ENCODE results near the gene QSOX2. TPM values are rescaled to one million over a fixed set of nuclear protein-coding genes. Genes with fewer than 3 reads are reported as not detected.

QSOX2 gene
- total RNA-seq, 1 donor from 2014 or later, result 27.9 TPM

DNA sequence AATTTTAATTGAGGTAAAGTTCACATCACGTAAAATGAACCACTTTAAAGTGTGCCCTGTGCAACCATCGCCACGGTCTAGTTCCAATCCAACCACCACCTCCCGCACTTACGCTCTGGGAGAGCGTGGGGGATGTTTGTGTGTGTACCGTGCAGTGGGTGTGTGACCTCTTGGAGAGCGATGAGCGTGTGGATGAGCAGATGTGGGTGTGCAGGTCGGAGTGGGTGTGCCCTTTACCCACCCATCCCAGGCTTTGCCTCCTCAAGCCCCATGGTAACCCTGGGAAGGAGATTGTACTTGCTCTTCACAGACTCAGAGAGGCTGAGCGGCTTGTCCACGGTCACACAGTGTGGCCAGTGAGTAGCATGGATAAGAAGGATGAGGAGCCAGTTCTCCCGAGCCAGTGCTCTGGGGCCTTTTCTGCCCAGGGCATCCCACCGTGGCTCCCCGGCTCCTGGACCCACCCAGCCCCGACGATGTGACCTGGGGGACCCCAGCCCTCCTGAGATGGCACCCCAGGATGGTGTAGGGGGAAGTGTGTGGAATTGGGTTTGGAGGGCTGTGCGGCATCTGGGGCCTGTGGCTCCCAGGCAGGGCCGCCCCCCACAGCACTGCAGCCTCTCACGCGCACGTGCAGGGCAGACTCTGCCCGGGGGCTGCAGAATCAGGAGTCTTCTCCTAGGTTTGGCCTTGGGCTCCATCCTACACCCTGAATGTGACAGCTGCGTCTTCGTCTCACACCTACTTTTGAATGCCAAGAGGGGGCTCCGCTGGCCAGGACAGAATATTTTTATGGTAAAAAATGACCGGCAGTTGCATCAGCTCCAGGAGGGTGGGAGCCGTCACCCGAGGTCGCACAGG lies 54.3 kb downstream of the QSOX2 start:
- intact Hi-C loops (cut with micrococcal nuclease), result no loop called here
- Mint-ChIP-seq H3K36me3 (ENCODE audit: low read depth) (no peaks in the 10 kb centered on the region), H3K27ac (no peak overlapping the region), H3K4me3 (no peak overlapping the region), H3K27me3 (ENCODE audit: insufficient read depth) (peaks cover 40% of the 10 kb centered on the region), H3K9me3 (no peaks in the 10 kb centered on the region), H3K4me1 (ENCODE audit: low read depth) (no peaks in the 10 kb centered on the region)
- DNase-seq (ENCODE audit: low spot score), result no peak

DNA sequence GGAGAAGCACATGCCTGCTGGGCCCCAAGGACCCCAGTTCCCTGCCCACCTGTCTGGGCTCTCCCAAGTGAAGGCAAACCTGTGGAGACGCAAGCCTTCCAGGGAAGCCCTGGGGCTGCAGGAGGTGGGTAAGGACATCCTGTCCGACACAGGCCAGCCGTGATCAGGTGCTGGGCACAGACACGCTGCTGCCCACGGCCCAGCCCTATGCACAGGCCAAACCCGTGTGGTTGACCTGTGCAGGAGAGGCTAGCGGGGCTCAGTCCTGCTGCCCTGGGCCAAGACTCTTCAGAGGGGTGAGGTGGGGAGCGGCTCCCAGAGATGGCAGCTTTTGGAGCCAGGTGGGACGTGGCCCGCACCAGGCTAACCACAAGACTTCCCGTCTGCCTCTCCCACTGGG lies 55.0 kb downstream of the QSOX2 start:
- intact Hi-C loops (cut with micrococcal nuclease), result no loop called here
- H3K36me3 Mint-ChIP-seq (ENCODE audit: low read depth), result no peaks in the 10 kb centered on the region
- no peak overlapping the region for H3K27ac Mint-ChIP-seq
- H3K4me3 Mint-ChIP-seq, result no peak overlapping the region
- H3K27me3 Mint-ChIP-seq (ENCODE audit: insufficient read depth), result peaks cover 33% of the 10 kb centered on the region
- H3K9me3 Mint-ChIP-seq, result no peaks in the 10 kb centered on the region
- DNase-seq (ENCODE audit: low spot score), result no peak
- H3K4me1 Mint-ChIP-seq (ENCODE audit: low read depth), result no peaks in the 10 kb centered on the region

DNA sequence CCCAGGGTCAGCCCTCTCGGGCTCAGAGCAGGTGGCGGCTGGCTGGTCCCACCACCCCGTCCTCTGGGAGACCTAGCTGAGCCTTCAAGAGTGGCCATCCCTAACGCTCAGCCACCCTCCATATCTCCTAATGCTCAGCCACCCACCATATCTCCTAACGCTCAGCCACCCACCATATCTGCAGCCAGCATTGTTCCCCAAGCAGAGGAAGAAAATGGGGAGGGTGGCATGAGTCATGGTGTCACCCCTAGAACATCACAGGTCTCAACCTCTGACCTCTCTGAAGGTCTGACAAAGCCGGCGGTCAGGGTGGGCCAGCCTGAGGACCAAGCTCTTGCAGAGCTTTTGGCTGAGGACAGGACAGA lies 55.4 kb downstream of the QSOX2 start:
- Mint-ChIP-seq H3K9me3 (no peaks in the 10 kb centered on the region), H3K4me1 (ENCODE audit: low read depth) (no peaks in the 10 kb centered on the region), H3K27ac (no peak overlapping the region), H3K4me3 (no peak overlapping the region), H3K27me3 (ENCODE audit: insufficient read depth) (peaks cover 31% of the 10 kb centered on the region), H3K36me3 (ENCODE audit: low read depth) (no peaks in the 10 kb centered on the region)
- intact Hi-C loops (cut with micrococcal nuclease), result no loop called here
- DNase-seq (ENCODE audit: low spot score), result no peak

DNA sequence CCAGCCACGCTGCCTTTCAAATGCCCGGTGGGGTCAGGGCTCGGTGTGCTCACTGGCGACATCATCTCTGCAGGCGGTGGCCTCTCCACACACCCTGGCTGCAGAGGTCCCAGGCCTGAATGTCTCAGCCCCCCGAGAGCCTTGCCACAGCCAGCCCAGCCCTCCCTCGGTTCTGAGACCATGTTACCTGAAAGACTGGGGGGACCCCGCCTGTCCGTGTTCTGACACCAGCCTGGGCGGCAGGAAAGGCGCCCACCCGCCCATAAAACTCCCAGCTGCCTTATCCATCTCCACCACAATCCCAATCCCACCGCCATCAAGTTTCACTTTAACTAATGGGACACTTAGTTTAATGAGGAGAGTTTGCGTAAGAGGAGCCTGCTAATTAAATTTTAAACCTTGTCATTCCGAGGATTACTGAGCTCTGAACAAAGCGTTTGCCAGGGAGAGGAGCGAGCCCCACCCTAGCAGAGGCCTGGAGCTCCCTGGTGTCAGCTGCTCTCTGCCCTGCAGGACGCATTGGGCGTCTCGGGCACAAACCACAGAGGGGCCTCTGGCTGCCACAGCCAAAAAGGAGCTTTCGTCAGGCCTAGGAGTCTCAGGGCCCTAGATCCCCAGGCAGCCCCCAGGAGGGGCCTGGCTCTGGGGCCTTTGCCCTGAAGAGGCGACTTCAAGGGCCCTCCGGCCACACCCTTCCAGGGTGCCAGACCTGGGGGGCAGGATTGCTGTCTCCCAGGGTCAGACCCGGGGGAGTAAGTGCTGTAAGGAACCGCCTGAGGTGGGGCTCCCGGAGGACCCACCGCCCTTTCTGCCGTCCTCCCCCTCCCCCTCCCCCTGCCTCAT lies 56.0 kb downstream of the QSOX2 start:
- DNase-seq (ENCODE audit: low spot score), result no peak
- H3K27me3 Mint-ChIP-seq (ENCODE audit: insufficient read depth), result peaks cover 28% of the 10 kb centered on the region
- intact Hi-C loops (cut with micrococcal nuclease), result no loop called here
- H3K4me1 Mint-ChIP-seq (ENCODE audit: low read depth), result no peaks in the 10 kb centered on the region
- no peak overlapping the region for H3K4me3 Mint-ChIP-seq
- H3K36me3 Mint-ChIP-seq (ENCODE audit: low read depth), result no peaks in the 10 kb centered on the region
- H3K27ac Mint-ChIP-seq, result no peak overlapping the region
- H3K9me3 Mint-ChIP-seq, result no peaks in the 10 kb centered on the region

DNA sequence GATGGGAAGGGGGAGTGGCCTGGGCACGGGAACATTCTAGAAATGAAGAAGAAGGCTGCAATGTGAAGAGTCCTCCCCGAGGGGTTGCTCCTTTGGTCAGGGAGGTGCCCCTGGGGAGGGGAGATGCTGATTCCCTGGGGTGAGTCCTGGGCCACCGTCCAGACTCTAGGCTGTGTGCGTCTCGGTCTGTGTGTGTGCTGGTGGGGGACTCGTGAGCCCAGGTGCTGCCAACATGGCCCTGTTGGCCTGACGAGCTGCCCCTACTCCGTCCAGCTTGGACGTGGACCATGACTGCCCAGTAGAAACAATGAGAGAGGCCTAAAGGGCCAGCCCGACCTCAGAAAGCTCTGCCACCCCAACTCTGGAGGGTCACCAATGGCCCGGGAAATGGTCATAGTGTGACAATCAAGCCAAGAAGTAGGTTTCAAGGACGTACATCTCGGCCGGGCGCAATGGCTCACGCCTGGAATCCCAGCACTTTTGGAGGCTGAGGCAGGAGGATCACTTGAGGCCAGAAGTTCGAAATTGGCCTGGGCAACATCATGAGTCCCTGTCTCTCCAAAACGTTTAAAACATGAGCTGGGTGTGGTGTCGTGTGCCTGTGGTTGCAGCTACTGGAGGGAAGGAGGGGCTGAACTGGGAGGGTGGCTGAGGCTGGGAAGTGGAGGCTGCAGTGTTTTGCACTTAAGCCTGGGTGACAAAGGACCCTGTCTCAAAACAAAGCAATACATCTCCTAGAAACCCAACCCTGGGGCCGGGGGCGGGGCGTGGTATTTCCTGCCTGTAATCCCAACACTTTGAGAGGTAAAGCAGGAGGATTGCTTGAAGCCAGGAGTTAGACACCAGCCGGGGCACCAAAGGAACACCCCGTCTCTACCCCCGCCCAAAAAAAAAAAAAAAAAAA lies 57.7 kb downstream of the QSOX2 start:
- H3K27me3 Mint-ChIP-seq (ENCODE audit: insufficient read depth), result peaks cover 28% of the 10 kb centered on the region
- H3K4me1 Mint-ChIP-seq (ENCODE audit: low read depth), result no peaks in the 10 kb centered on the region
- no peaks in the 10 kb centered on the region for H3K9me3 Mint-ChIP-seq
- H3K27ac Mint-ChIP-seq, result no peak overlapping the region
- no peaks in the 10 kb centered on the region for H3K36me3 Mint-ChIP-seq (ENCODE audit: low read depth)
- no peak for DNase-seq (ENCODE audit: low spot score)
- no peak overlapping the region for H3K4me3 Mint-ChIP-seq
- intact Hi-C loops (cut with micrococcal nuclease), result no loop called here

DNA sequence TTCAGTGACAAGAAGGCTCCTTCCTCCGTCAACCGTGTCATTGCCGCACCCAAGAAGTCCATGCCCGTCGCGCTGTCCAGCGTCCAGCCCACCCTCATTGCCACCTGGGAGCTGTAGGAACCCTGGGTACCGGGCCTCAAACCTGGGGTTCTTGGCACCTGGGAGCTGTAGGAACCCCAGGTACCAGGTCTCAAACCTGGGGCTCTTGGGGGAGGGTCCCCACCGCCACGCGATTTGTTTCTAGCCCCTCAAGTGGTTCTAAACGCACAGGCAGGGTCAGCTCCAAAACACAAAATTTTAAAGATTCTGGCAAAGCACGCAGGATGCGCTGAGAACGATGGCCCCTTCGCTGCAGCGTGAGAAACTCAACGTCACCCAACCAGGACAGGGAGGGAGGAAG lies 58.4 kb downstream of the QSOX2 start:
- H3K36me3 Mint-ChIP-seq (ENCODE audit: low read depth), result no peaks in the 10 kb centered on the region
- H3K27ac Mint-ChIP-seq, result no peak overlapping the region
- no peaks in the 10 kb centered on the region for H3K9me3 Mint-ChIP-seq
- no peaks in the 10 kb centered on the region for H3K4me1 Mint-ChIP-seq (ENCODE audit: low read depth)
- peaks cover 24% of the 10 kb centered on the region for H3K27me3 Mint-ChIP-seq (ENCODE audit: insufficient read depth)
- H3K4me3 Mint-ChIP-seq, result no peak overlapping the region
- intact Hi-C loops (cut with micrococcal nuclease), result no loop called here
- DNase-seq (ENCODE audit: low spot score), result no peak

DNA sequence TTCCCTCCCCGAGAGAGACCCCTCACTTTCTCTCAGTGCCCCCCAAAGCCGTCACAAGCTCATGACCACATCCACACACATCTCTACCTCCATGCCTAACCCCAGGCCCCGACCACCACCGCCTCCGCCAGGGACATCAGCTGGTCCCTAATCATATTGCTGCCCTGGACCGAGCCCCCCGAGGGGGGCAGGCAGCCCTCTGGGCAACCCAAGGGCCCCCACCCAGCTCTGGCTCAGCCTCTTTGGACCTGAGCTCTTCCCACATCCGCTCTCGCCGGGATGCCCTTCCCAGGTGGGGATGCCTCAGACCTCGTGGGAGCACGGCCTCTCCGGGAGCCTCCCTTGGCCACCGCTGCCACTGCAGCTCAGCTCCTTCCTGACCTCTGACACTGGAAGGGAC lies 59.2 kb downstream of the QSOX2 start:
- no peaks in the 10 kb centered on the region for H3K36me3 Mint-ChIP-seq (ENCODE audit: low read depth)
- H3K27me3 Mint-ChIP-seq (ENCODE audit: insufficient read depth), result peaks cover 17% of the 10 kb centered on the region
- intact Hi-C loops (cut with micrococcal nuclease), result no loop called here
- H3K9me3 Mint-ChIP-seq, result no peaks in the 10 kb centered on the region
- no peak for DNase-seq (ENCODE audit: low spot score)
- no peaks in the 10 kb centered on the region for H3K4me1 Mint-ChIP-seq (ENCODE audit: low read depth)
- no peak overlapping the region for H3K27ac Mint-ChIP-seq
- H3K4me3 Mint-ChIP-seq, result no peak overlapping the region

DNA sequence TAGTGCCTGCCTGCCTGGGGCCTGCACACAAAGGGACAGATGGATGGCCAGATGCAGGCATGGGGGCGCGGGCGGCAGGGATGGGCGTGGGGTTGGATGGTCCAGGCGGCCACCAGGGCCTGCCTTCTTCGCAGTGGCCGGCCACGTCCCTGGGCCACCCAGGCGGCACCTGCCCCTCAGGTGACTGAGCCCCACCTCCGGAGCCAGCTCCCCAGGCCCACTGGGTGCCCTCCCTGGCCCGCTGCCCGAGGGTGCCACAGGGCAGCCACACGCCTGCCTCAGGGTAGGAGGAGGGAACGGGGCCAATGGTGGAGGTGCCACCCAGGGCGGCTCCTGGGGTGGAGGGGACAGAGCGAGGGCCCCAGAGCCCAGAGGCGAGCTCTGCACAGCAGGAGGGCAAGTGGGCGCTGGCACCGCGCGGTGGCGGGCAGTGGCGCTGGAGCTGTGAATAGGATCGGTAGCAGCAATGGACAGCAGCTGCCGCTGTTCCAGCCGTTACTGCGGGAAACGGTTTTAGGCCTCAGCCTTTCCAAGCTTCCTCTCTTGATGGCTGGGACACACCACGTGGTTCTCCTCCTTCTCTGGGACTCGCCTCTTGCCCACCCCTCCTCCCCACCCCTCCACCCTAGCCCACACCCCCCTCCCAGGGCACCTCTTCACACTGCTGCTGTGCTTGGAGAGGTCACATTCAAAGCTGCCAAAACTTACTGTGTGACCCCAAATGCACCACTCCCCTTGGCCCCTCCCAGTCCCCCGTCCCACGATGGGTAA lies 59.8 kb downstream of the QSOX2 start:
- H3K4me1 Mint-ChIP-seq (ENCODE audit: low read depth), result no peaks in the 10 kb centered on the region
- H3K36me3 Mint-ChIP-seq (ENCODE audit: low read depth), result no peaks in the 10 kb centered on the region
- H3K27me3 Mint-ChIP-seq (ENCODE audit: insufficient read depth), result peaks cover 11% of the 10 kb centered on the region
- no peaks in the 10 kb centered on the region for H3K9me3 Mint-ChIP-seq
- H3K4me3 Mint-ChIP-seq, result no peak overlapping the region
- intact Hi-C loops (cut with micrococcal nuclease), result no loop called here
- H3K27ac Mint-ChIP-seq, result no peak overlapping the region
- DNase-seq (ENCODE audit: low spot score), result no peak

DNA sequence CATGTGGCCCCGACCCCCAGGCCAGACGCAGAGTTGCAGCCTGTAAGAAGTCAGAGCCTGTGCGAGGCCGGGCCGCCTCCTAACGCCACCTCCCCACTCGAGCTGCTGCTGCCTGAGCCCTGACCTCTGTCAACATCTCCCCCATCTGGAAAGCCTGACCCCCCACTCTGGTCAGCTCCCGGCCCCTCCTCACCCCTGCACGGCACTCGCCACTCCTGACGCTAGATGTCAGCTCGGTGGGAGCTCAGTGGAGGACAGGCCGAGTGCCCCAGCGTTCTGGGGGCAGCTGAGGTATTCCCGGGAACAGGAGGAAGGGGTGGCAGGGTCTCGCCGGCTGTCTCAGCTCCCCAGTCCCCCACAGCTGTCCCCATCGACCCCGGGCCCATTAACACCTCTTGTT lies 60.5 kb downstream of the QSOX2 start:
- no peaks in the 10 kb centered on the region for H3K36me3 Mint-ChIP-seq (ENCODE audit: low read depth)

DNA sequence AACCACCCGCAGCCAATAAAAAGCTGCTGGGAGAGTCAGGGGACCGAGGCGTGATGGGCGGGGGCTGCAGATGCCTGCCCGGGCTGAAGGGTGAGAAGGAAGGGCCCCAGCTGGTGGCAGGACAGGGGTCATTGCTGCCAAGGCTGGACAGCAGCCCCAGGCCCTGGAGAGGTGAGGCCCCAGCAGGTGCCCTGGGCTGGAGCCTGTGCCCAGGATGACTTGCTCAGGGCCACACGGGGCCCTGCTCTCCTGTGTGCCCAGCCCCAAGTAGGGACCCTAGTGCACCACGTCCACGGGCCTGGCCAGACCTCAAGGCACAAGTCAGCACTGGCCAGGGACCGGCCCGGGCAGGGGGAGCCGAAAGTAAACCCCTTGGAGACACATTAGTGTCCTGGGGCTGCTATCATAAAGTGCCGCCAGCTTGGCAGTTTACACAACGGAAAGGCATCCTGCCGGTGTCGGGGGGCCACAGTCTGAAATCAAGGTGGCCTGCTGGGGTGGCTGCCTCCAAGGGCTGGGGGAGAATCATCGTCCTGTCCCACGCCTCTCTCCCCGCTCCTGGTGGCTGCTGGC lies 62.7 kb downstream of the QSOX2 start:
- Mint-ChIP-seq H3K4me1 (ENCODE audit: low read depth) (no peaks in the 10 kb centered on the region), H3K4me3 (no peak overlapping the region), H3K27ac (no peak overlapping the region), H3K27me3 (ENCODE audit: insufficient read depth) (peaks cover 5% of the 10 kb centered on the region), H3K9me3 (no peaks in the 10 kb centered on the region), H3K36me3 (ENCODE audit: low read depth) (no peaks in the 10 kb centered on the region)
- intact Hi-C loops (cut with micrococcal nuclease), result no loop called here
- no peak for DNase-seq (ENCODE audit: low spot score)

More for the DNA sequence above, 60.5 kb downstream of the QSOX2 start:
- DNase-seq (ENCODE audit: low spot score), result no peak
- H3K4me1 Mint-ChIP-seq (ENCODE audit: low read depth), result no peaks in the 10 kb centered on the region
- H3K9me3 Mint-ChIP-seq, result no peaks in the 10 kb centered on the region
- H3K4me3 Mint-ChIP-seq, result no peak overlapping the region
- no peak overlapping the region for H3K27ac Mint-ChIP-seq
- H3K27me3 Mint-ChIP-seq (ENCODE audit: insufficient read depth), result peaks cover 5% of the 10 kb centered on the region
- intact Hi-C loops (cut with micrococcal nuclease), result no loop called here

DNA sequence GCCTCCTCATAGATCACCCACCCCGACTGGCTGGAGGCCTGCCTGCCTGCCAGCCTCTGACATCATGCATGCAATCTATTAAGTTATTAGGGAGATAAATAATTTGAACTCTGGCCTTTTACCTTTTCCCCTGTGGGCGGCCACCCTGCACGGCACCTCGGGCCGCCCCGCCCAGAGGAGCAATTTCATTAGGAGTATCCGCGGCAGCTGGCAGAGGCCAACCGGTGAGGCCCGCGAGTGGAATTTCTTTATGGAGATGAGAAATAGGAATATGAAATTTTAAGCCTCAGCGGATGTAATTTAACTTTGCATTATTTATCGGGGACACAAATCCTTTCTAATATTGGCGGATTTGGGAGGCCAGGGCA lies 63.2 kb downstream of the QSOX2 start:
- DNase-seq (ENCODE audit: low spot score), result no peak
- Mint-ChIP-seq H3K4me1 (ENCODE audit: low read depth) (no peaks in the 10 kb centered on the region), H3K27me3 (ENCODE audit: insufficient read depth) (peaks cover 5% of the 10 kb centered on the region), H3K4me3 (no peak overlapping the region), H3K9me3 (no peaks in the 10 kb centered on the region), H3K27ac (no peak overlapping the region), H3K36me3 (ENCODE audit: low read depth) (no peaks in the 10 kb centered on the region)
- intact Hi-C loops (cut with micrococcal nuclease), result no loop called here
